GM10248 (cell line): Measurements from ENCODE around the gene STARD13.

Experiments
- CTCF ChIA-PET: fragments of 300-600 bp; sonication (Branson Sonifier 250); formaldehyde crosslinking; extraction: SDS; loops from one replicate; lab custom pipeline; 2021; ENCODE audit warnings: antibody characterized with exemption; lab: Yijun Ruan, JAX
- POLR2A ChIA-PET: fragments of 350-650 bp; sonication (Branson Sonifier 250); formaldehyde crosslinking; extraction: SDS; loops from one replicate; lab custom pipeline; 2020; ENCODE audit warnings: antibody characterized with exemption; lab: Yijun Ruan, JAX
- DNase-seq: peaks from one replicate; pipeline ENCODE4 v3.0.0; 2012; ENCODE audit errors: extremely low spot score
- TF ChIP-seq, protein P1 (sequence below): IDR thresholded peaks from 2 replicates; pipeline ENCODE4 v1.5.1; 2012; ENCODE audit warnings: mild to moderate bottlenecking, low read depth; ENCODE audit errors: extremely low read depth, missing control alignments, control extremely low read depth

The STARD13 gene

DNA sequence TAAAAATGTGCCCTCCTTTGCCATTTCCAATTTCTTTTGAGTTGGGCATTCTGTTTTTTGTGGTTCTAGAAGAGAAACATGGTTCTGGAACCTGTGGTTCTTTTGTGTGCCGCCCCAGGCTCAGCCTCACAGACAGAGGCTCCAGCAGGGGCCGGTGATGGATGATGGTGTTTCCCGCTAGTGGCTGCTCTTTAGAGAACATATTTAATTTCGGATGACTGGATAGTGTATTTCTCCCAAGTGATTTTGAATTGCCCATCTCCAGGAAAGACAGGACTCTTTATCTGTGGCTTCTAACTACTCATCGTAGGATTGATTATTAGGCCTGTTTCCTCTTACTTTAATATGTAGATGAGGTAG is 194.2 kb downstream of the STARD13 start:
- DNase-seq, result no peak
- POLR2A ChIA-PET, result no interaction called here
- CTCF ChIA-PET, result interaction anchor here (1.4 to 1.5 kb wide), 2 partner anchors 13 to 19 kb away, joined by 4 read pairs; no protein-coding TSS in a partner anchor
- TF ChIP-seq, protein P1, sequence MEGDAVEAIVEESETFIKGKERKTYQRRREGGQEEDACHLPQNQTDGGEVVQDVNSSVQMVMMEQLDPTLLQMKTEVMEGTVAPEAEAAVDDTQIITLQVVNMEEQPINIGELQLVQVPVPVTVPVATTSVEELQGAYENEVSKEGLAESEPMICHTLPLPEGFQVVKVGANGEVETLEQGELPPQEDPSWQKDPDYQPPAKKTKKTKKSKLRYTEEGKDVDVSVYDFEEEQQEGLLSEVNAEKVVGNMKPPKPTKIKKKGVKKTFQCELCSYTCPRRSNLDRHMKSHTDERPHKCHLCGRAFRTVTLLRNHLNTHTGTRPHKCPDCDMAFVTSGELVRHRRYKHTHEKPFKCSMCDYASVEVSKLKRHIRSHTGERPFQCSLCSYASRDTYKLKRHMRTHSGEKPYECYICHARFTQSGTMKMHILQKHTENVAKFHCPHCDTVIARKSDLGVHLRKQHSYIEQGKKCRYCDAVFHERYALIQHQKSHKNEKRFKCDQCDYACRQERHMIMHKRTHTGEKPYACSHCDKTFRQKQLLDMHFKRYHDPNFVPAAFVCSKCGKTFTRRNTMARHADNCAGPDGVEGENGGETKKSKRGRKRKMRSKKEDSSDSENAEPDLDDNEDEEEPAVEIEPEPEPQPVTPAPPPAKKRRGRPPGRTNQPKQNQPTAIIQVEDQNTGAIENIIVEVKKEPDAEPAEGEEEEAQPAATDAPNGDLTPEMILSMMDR, result no peak

DNA sequence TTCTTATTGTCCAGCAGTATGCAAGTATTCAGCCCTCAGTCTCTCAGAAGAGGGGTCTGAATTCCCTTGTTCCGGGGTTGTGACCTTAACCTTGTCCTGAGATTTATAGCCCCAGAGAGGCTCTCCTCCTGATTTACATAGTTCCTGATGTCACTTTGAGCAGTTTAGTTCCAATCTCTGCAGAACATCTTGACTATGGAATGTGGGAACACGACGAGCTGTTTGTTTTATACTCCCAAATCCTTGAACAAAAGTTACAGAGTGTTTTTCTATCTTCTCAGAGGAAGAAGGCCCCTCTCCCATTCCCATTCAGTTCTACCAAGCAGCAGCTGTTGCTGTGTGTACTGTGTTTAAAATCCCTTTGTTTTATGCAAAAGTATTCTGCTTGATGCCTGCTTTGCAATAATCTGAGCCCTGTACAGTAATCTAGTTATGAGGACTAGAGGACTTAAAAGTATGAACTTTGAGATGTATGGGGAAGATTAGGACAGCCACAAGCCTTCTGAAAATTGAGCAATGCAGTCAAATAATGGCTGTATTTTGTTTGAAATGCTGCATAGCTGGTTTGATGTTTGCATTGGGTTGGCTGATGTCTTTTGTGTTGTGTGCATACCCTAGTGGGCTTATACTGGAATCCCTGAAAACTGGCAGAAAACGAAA is 194.7 kb downstream of the STARD13 start:
- ChIA-PET POLR2A (no interaction called here), CTCF (interaction anchor here (1.4 to 1.5 kb wide), 2 partner anchors 12 to 19 kb away, joined by 4 read pairs; no protein-coding TSS in a partner anchor)
- TF ChIP-seq, protein P1, result no peak
- no peak for DNase-seq

DNA sequence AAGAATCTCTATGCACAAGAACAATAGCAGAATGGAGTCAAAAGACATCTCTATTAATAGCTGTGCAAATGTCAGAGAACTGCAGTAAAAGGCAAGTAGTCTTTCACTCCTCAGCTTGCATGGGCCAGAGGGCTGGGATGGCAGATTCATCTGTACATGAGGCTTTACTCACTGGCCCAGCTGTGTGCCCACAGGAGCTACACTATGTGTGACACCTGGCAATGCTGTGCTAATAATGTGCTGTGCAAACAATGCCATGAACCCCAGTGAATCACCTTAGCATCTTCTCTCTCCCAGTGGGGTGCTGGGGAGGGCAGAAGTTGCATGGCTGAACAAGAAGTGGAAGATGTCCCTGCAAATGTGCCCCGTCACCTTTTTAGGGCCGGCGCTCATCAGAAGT is 196.2 kb downstream of the STARD13 start:
- ChIA-PET CTCF (interaction anchor here (0.9 to 1.6 kb wide), 3 partner anchors 9 to 635 kb away, joined by 3 to 5 read pairs (median 3); no protein-coding TSS in a partner anchor), POLR2A (no interaction called here)
- TF ChIP-seq, protein P1, result no peak
- no peak for DNase-seq

DNA sequence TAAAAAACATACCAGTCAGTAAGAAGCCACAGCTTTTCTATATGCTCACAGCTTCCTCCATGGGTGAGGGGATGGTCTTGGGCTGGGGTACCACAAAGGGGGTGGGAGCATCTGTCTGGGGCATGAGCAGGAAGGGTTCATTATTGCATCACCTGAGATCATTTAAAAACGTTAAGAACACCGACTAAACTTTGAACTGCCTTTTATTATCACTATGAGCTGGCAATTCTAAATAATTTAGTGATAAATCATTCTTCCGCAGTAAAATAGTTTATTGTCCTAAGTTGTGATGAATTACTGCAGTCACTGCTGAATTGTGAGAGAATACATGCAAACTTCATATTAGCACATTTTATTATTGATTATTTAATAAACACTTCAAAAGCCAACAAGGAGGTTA is 197.8 kb downstream of the STARD13 start:
- TF ChIP-seq, protein P1, result no peak
- no peak for DNase-seq
- ChIA-PET POLR2A (no interaction called here), CTCF (interaction anchor here (1.0 to 1.3 kb wide), 3 partner anchors 9 to 141 kb away, joined by 3 to 4 read pairs (median 3); no protein-coding TSS in a partner anchor)

DNA sequence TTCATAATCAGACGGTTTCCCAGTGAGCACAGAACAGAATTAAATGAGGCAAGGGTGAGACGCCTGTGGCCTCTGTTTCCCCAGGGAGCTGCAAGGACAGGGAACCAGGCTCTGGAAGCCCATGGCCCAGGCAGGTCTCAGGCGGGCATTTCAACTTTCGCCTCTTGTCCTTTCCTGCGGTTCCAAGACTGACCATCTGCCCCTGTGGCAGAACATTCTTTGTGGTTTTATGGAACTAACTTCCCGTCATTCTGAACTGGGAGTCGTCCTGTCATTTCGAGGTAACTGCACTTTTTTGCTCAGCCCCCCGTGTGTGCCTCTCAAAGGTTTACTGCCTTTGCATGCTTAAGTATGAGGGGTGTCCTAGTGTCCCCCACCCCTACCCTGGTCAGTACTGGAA is 198.5 kb downstream of the STARD13 start:
- DNase-seq, result no peak

DNA sequence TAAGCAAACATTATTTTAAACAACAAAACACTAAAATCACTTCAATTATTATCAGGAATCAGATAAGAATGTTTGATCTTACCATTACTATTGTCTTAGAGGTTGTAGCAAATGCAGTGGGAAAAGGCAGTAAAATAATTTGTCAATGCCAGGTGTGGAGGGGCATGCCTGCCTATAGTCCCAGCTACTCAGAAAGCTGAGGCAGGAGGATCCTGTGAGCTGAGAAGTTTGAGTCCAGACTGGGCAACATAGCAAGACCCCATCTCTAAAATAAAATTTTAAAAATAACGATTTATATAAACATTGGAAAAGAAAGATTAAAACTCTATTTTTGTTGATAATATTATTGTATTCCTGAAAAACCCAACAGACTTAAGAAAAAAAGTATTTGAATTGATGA is 202.5 kb downstream of the STARD13 start:
- ChIA-PET POLR2A (no interaction called here), CTCF (interaction anchor here (1.1 to 1.4 kb wide), 2 partner anchors 9 to 185 kb away, joined by 3 to 4 read pairs; no protein-coding TSS in a partner anchor)
- DNase-seq, result no peak
- TF ChIP-seq, protein P1, result no peak

More for the DNA sequence above, 198.5 kb downstream of the STARD13 start:
- ChIA-PET CTCF (interaction anchor here (1.0 to 1.3 kb wide), 3 partner anchors 9 to 141 kb away, joined by 3 to 4 read pairs (median 3); no protein-coding TSS in a partner anchor), POLR2A (no interaction called here)
- TF ChIP-seq, protein P1, result no peak
